GM12878 (cell line): ENCODE results near the gene POU6F2.

Experiments used
- ATF2 ChIP-seq: IDR thresholded peaks from 2 replicates; pipeline ENCODE4 v1.6.1; 2012; ENCODE audit warnings: low read length, inconsistent platforms
- CBX5 ChIP-seq: sonication (generic); IDR thresholded peaks from 2 replicates; pipeline ENCODE4 v1.6.1; 2016; ENCODE audit warnings: low read depth, moderate library complexity, mild to moderate bottlenecking, inconsistent platforms
- CEBPB ChIP-seq, 2 experiments: fragments of 150-350 bp in 1 of 2; IDR thresholded peaks; 2 replicates each; pipeline ENCODE4 v1.6.1; 2012 to 2014; ENCODE audit warnings: low read depth in 2 of 2, low read length in 2 of 2, borderline replicate concordance in 1 of 2, inconsistent platforms in 1 of 2
- CHD2 ChIP-seq: IDR thresholded peaks from 2 replicates; pipeline ENCODE4 v1.6.1; 2011; ENCODE audit warnings: low read depth, low read length, improper control_type of control experiment, borderline replicate concordance
- ESRRA ChIP-seq: IDR thresholded peaks from 2 replicates; pipeline ENCODE4 v1.6.1; 2012; ENCODE audit warnings: mild to moderate bottlenecking, low read length, improper control_type of control experiment
- MAX ChIP-seq: IDR thresholded peaks from 2 replicates; pipeline ENCODE4 v1.6.1; 2012; ENCODE audit warnings: low read depth, low read length, improper control_type of control experiment
- NFYA ChIP-seq: IDR thresholded peaks from 2 replicates; pipeline ENCODE4 v1.6.1; 2011; ENCODE audit warnings: low read depth, mild to moderate bottlenecking, low read length, improper control_type of control experiment, borderline replicate concordance
- PAX8 ChIP-seq: fragments of 450-650 bp; IDR thresholded peaks from 2 replicates; pipeline ENCODE4 v1.6.1; 2017; ENCODE audit warnings: mild to moderate bottlenecking, moderate library complexity
- POLR2AphosphoS5 ChIP-seq: IDR thresholded peaks from 2 replicates; pipeline ENCODE4 v1.6.1; 2011; ENCODE audit warnings: mild to moderate bottlenecking, low read length, inconsistent platforms
- REST ChIP-seq: IDR thresholded peaks from 2 replicates; pipeline ENCODE4 v1.6.1; 2012; ENCODE audit warnings: mild to moderate bottlenecking, low read depth, low read length

GRCh38 chr7:39260279-39260844, 282.7 kb downstream of the POU6F2 start:
- no peak for TF ChIP-seq CEBPB (IDR thresholded peaks at IDR 0.05; ENCODE audit: borderline replicate concordance in 1 of 2, low read depth in 2 of 2, low read length in 2 of 2)
- no peak for TF ChIP-seq REST
- no peak for TF ChIP-seq CBX5
- no peak for TF ChIP-seq MAX
- TF ChIP-seq PAX8 = no peak
- no peak for TF ChIP-seq POLR2AphosphoS5
- TF ChIP-seq NFYA = no peak
- no peak for TF ChIP-seq ESRRA
- TF ChIP-seq ATF2 = no peak
- TF ChIP-seq CHD2 = no peak
